ENCODE results near the gene CDK18. TPM values are rescaled to one million over a fixed set of nuclear protein-coding genes. Genes with fewer than 3 reads are reported as not detected.

CDK18 gene
- total RNA-seq, 4 donors from 2014 or later, result 4.1 to 28.2 (median 8.5) TPM

DNA sequence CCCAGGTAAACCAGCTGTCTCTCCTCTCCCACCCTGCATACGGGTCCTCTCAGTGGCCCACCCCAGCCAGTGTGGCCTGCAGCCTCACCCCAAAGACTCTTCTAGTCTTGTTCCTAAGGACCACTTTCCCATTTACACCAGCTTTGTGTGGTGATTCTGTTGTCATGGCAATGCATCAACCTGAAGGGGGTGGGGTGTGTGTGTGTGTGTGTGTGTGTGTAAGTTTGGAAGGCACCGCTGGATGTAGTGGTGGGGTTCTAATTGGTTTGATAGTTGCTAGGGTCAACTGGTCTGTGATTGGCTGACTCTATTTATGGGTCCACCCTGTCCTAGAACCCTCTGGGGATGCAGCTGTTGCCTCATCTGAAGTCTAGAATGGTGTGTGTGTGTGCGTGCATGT is 4.7 kb upstream of the CDK18 start:
- H3K4me1 ChIP-seq, result no peaks in the 10 kb centered on the region
- intact Hi-C loops (cut with DNase I; ENCODE audit: low total_unique reads), result no loop called here

DNA sequence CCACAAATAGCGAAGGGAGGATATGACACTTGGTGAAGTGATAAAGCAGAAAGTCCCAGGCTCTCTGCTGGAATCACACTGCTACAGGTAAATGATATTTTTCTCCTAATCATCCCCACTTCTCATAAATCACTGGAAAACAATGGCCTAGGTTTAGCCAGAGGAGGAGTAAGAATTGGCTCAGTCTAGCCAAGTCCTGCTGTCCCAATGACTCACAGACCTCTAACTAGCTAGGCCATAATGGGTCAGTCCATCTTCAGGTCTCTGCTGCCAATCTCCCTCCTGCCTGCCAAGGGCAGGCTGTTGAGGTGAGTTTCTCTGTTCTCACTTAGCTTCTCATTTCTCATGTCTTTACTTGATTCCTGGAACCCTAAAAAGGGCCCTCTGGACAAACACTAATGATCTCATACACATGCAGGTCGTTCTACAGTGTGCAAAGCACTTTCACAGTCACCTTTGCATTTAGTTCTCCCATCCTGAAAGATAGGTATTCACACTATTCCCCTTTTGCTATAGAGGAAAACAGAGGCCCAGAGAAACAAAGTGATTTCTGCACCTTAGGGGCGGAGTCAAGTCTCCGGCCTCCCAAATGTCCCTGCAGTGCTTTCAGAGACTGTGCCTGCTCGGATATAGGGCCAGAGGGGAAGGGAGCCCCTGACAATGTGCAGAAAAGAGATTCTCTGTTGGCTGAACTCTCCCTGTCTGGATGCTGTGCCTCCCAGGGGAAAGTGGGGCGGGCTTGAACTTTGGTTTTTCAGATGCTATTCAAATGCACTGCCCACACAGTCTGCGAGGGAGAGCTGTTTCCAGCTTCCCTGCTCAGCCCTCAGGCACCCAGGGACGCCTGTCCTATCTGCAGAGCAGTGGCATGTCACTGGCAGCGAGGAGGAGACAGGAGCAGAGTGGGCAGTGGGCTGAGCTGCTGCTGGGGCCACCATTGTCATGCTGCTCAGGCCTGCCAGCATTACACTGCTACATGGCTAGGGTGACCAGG is 3.9 kb upstream of the CDK18 start:
- intact Hi-C loops (cut with DNase I; ENCODE audit: low total_unique reads), result no loop called here
- Histone ChIP-seq H3K27me3 (no peaks in the 10 kb centered on the region), H3K4me1 (peaks cover 0 to under 1% of the 10 kb centered on the region in 2 donors), H3K9me3 (no peaks in the 10 kb centered on the region), H3K36me3 (no peaks in the 10 kb centered on the region), H3K4me3 (no peak overlapping the region), H3K27ac (no peak overlapping the region)
- no peak for DNase-seq
- no peak for TF ChIP-seq POLR2A (IDR thresholded peaks at IDR 0.05)
- TF ChIP-seq, protein P1, sequence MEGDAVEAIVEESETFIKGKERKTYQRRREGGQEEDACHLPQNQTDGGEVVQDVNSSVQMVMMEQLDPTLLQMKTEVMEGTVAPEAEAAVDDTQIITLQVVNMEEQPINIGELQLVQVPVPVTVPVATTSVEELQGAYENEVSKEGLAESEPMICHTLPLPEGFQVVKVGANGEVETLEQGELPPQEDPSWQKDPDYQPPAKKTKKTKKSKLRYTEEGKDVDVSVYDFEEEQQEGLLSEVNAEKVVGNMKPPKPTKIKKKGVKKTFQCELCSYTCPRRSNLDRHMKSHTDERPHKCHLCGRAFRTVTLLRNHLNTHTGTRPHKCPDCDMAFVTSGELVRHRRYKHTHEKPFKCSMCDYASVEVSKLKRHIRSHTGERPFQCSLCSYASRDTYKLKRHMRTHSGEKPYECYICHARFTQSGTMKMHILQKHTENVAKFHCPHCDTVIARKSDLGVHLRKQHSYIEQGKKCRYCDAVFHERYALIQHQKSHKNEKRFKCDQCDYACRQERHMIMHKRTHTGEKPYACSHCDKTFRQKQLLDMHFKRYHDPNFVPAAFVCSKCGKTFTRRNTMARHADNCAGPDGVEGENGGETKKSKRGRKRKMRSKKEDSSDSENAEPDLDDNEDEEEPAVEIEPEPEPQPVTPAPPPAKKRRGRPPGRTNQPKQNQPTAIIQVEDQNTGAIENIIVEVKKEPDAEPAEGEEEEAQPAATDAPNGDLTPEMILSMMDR (IDR thresholded peaks at IDR 0.05), result no peak

More for the DNA sequence above, 4.7 kb upstream of the CDK18 start:
- no peaks in the 10 kb centered on the region for H3K9me3 ChIP-seq
- TF ChIP-seq POLR2A (IDR thresholded peaks at IDR 0.05), result no peak
- TF ChIP-seq, protein P1 (IDR thresholded peaks at IDR 0.05), result no peak
- H3K4me3 ChIP-seq, result no peak overlapping the region
- DNase-seq, result no peak
- H3K27me3 ChIP-seq, result no peaks in the 10 kb centered on the region
- H3K36me3 ChIP-seq, result no peaks in the 10 kb centered on the region
- H3K27ac ChIP-seq, result no peak overlapping the region

DNA sequence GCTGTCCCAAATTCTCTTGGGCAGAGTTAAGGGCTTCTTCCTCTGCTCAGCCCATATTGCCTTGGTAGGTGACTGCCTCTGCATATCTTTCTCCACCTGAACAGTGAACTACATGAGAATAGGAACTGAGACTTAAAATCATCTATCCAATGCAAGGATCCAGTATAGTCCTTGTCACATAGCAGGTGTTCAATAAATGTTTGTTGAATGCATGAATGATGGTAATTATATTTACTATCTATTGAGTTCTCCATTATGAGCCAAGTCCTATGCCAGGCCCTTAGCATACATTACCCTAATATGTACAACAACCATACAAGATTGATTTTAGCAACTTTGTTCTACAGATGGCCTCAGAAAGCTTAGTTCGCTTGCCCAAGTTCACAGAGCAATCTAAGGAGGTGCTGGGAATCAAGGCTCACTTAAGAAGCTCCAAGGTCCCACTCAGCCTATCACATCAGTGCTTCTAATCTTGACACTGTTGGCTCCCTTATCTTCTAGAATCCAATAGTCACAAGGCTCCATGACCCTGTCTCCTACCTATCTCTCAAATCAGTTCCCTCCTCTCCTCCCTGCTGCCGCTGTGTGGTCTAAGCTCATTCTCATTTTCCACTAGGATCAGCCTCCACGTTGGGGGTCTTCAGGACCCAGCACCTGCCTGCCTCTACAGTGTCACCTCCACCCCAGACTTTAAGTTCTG is 2.2 kb upstream of the CDK18 start:
- Histone ChIP-seq H3K27me3 (no peaks in the 10 kb centered on the region), H3K4me3 (no peak overlapping the region), H3K27ac (no peak overlapping the region), H3K36me3 (no peaks in the 10 kb centered on the region), H3K9me3 (no peaks in the 10 kb centered on the region), H3K4me1 (peaks cover 0 to 5% of the 10 kb centered on the region in 2 donors)
- intact Hi-C loops (cut with DNase I; ENCODE audit: low total_unique reads), result no loop called here
- TF ChIP-seq, protein P1 (IDR thresholded peaks at IDR 0.05), result no peak
- TF ChIP-seq POLR2A (IDR thresholded peaks at IDR 0.05), result no peak
- no peak for DNase-seq

DNA sequence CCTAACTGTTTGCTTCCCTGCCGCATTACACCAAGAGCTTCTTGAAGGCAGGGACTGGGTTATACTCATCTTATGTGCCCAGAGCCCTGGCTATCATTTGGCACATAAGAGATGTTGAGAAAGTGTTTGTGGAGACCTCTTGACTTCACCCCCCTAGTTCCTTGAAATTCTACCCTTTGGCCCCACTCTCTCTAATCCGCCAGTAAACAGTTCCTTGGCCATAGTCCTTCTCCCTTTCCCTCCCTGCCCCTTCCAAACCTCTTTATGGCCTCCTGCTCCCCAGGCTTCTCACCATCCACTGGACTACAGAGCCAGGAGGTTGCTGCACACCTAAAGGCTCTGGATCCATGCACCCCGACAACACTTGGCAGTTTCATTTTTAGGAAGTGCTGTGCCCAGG is 1.5 kb upstream of the CDK18 start:
- intact Hi-C loops (cut with DNase I; ENCODE audit: low total_unique reads), result no loop called here
- H3K27ac ChIP-seq, result no peak overlapping the region
- H3K4me3 ChIP-seq, result no peak overlapping the region
- no peaks in the 10 kb centered on the region for H3K27me3 ChIP-seq
- no peaks in the 10 kb centered on the region for H3K9me3 ChIP-seq
- no peaks in the 10 kb centered on the region for H3K36me3 ChIP-seq
- peaks cover 0 to 5% of the 10 kb centered on the region in 2 donors for H3K4me1 ChIP-seq
- DNase-seq, result no peak
- TF ChIP-seq, protein P1 (IDR thresholded peaks at IDR 0.05), result no peak
- TF ChIP-seq POLR2A (IDR thresholded peaks at IDR 0.05), result no peak

Measured in uterus (tissue), 4 donors.